ENCODE data around the gene BABAM1.
"Not testable (repeated sequence)": the region's sequence is repeated elsewhere in the genome, so short reads cannot be mapped to it uniquely, and the experiment has no call there.

BABAM1 gene

GRCh38 chr19:17268754-17269153 is 1.5 kb downstream of the BABAM1 start:
- DNase-seq (ENCODE audit: low read depth in 2 of 2) = no peak

- not testable (repeated sequence) for DNase-seq (ENCODE audit: low read depth in 2 of 2)
These were observed 7.6 kb downstream of the BABAM1 start for GRCh38 chr19:17274892-17275291.

GRCh38 chr19:17275441-17276175 is 8.4 kb downstream of the BABAM1 start:
- no peak for DNase-seq (ENCODE audit: low read depth in 2 of 2)

GRCh38 chr19:17279436-17279835 is 12.2 kb downstream of the BABAM1 start:
- DNase-seq (ENCODE audit: low read depth in 2 of 2) = no peak

GRCh38 chr19:17281391-17282304 is 14.4 kb downstream of the BABAM1 start, which contains the start of gene ANKLE1:
Gene ANKLE1, plus strand, starts transcription at chr19:17281901. Its CDS starts 20 bp downstream, at chr19:17281921.
- no peak for DNase-seq (ENCODE audit: low read depth in 2 of 2)

GRCh38 chr19:17282488-17283125 is 15.4 kb downstream of the BABAM1 start:
- peak; percentile 18 to 21 for DNase-seq (ENCODE audit: low read depth in 2 of 2)

GRCh38 chr19:17283504-17283996 is 16.3 kb downstream of the BABAM1 start:
- DNase-seq (ENCODE audit: low read depth in 2 of 2) = no peak

- DNase-seq (ENCODE audit: low read depth in 2 of 2) = no peak
These were observed 18.3 kb downstream of the BABAM1 start for GRCh38 chr19:17285415-17286135.

GRCh38 chr19:17286263-17286662 is 19.0 kb downstream of the BABAM1 start:
- no peak for DNase-seq (ENCODE audit: low read depth in 2 of 2)

- no peak for DNase-seq (ENCODE audit: low read depth in 2 of 2)
These were observed 19.5 kb downstream of the BABAM1 start for GRCh38 chr19:17286752-17287151.

GRCh38 chr19:17289489-17289888 is 22.2 kb downstream of the BABAM1 start:
- DNase-seq (ENCODE audit: low read depth in 2 of 2) = peak; percentile 49 to 54

- DNase-seq (ENCODE audit: low read depth in 2 of 2) = peak; percentile 61 to 65
These were observed 25.2 kb downstream of the BABAM1 start for GRCh38 chr19:17292301-17293074.

GRCh38 chr19:17293605-17294004 is 26.4 kb downstream of the BABAM1 start:
- no peak for DNase-seq (ENCODE audit: low read depth in 2 of 2)

- DNase-seq (ENCODE audit: low read depth in 2 of 2) = no peak
These were observed 27.0 kb downstream of the BABAM1 start for GRCh38 chr19:17294051-17294891.

- DNase-seq (ENCODE audit: low read depth in 2 of 2) = not testable (repeated sequence)
These were observed 28.3 kb downstream of the BABAM1 start for GRCh38 chr19:17295551-17295950.

GRCh38 chr19:17296273-17296672 is 29.0 kb downstream of the BABAM1 start:
- DNase-seq (ENCODE audit: low read depth in 2 of 2) = no peak

GRCh38 chr19:17296976-17297375 is 29.7 kb downstream of the BABAM1 start:
- no peak for DNase-seq (ENCODE audit: low read depth in 2 of 2)

- DNase-seq (ENCODE audit: low read depth in 2 of 2) = no peak
These were observed 33.9 kb downstream of the BABAM1 start for GRCh38 chr19:17300992-17301619.

All from fibroblast of skin of left biceps (primary cell).